Measurements from ENCODE around the gene INPP4B. TPM values are rescaled to one million over a fixed set of nuclear protein-coding genes. Genes with fewer than 3 reads are reported as not detected.

INPP4B gene
- polyA plus RNA-seq, 1 experiment, result 5.1 TPM

GRCh38 chr4:142236268-142236667 is 609.8 kb downstream of the INPP4B start:
- H3K27ac ChIP-seq (ENCODE audit: low read depth, low read length), result no peak overlapping the region
- no peaks in the 10 kb centered on the region for H3K27me3 ChIP-seq (ENCODE audit: control insufficient read depth, insufficient read depth, low read length)
- TF ChIP-seq, protein P1, sequence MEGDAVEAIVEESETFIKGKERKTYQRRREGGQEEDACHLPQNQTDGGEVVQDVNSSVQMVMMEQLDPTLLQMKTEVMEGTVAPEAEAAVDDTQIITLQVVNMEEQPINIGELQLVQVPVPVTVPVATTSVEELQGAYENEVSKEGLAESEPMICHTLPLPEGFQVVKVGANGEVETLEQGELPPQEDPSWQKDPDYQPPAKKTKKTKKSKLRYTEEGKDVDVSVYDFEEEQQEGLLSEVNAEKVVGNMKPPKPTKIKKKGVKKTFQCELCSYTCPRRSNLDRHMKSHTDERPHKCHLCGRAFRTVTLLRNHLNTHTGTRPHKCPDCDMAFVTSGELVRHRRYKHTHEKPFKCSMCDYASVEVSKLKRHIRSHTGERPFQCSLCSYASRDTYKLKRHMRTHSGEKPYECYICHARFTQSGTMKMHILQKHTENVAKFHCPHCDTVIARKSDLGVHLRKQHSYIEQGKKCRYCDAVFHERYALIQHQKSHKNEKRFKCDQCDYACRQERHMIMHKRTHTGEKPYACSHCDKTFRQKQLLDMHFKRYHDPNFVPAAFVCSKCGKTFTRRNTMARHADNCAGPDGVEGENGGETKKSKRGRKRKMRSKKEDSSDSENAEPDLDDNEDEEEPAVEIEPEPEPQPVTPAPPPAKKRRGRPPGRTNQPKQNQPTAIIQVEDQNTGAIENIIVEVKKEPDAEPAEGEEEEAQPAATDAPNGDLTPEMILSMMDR (IDR thresholded peaks at IDR 0.05; ENCODE audit: low read depth, low read length), result no peak
- ChIA-PET POLR2A (no interaction called here), CTCF (no interaction called here)
- no peaks in the 10 kb centered on the region for H3K9me3 ChIP-seq (ENCODE audit: control insufficient read depth, insufficient read depth, low read length)
- DNase-seq (ENCODE audit: low read depth, low spot score), result no peak
- no peak overlapping the region for H3K4me3 ChIP-seq (ENCODE audit: low read depth, low read length)

- H3K27ac ChIP-seq (ENCODE audit: low read depth, low read length), result no peak overlapping the region
- H3K4me3 ChIP-seq (ENCODE audit: low read depth, low read length), result no peak overlapping the region
- CTCF ChIA-PET, result no interaction called here
- POLR2A ChIA-PET, result no interaction called here
- H3K9me3 ChIP-seq (ENCODE audit: control insufficient read depth, insufficient read depth, low read length), result no peaks in the 10 kb centered on the region
- DNase-seq (ENCODE audit: low read depth, low spot score), result no peak
- no peaks in the 10 kb centered on the region for H3K27me3 ChIP-seq (ENCODE audit: control insufficient read depth, insufficient read depth, low read length)
- TF ChIP-seq, protein P1 (IDR thresholded peaks at IDR 0.05; ENCODE audit: low read depth, low read length), result no peak
Observed at GRCh38 chr4:142231787-142232186, 614.3 kb downstream of the INPP4B start.

DNA sequence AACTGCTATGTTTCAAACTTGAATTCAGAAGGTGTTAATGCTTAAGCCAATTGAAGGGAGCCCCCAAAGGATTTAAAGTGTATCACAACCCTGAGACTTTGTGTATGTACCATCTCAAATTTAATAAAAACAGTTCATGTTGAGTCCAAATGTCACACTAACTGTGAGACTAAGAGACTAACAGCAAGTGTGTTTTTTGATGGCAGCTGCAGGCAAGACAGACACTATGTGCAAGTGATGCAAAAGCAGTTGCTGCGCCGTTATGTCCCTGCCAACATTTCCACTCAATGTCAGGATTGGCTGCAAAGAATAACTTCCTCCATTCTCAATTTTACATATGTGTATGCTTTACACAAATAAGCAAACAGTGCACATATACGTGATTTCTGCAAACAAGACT is 615.1 kb downstream of the INPP4B start:
- CTCF ChIA-PET, result no interaction called here
- Histone ChIP-seq H3K4me3 (ENCODE audit: low read depth, low read length) (no peak overlapping the region), H3K9me3 (ENCODE audit: control insufficient read depth, insufficient read depth, low read length) (no peaks in the 10 kb centered on the region), H3K27me3 (ENCODE audit: control insufficient read depth, insufficient read depth, low read length) (no peaks in the 10 kb centered on the region), H3K27ac (ENCODE audit: low read depth, low read length) (no peak overlapping the region)
- DNase-seq (ENCODE audit: low read depth, low spot score), result no peak
- TF ChIP-seq, protein P1 (IDR thresholded peaks at IDR 0.05; ENCODE audit: low read depth, low read length), result no peak
- POLR2A ChIA-PET, result no interaction called here

DNA sequence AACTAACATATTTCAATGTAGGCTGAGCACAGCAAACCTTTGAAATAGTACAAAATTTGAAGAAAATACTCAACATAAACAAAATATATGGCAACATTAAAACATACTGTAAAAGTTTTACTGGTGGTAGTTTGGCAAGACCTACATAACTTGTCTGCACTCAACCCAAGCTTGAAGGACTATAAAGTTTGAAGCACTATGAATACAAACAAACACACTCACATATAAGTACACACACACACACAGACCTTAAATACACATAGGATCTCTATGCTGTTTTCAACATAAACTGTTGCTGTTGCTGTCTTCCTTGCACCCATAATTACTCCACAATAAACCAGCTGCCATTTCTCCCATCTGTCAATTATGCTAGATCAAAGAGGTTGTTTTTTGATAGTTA is 620.1 kb downstream of the INPP4B start:
- H3K9me3 ChIP-seq (ENCODE audit: control insufficient read depth, insufficient read depth, low read length), result no peaks in the 10 kb centered on the region
- TF ChIP-seq, protein P1 (IDR thresholded peaks at IDR 0.05; ENCODE audit: low read depth, low read length), result no peak
- CTCF ChIA-PET, result no interaction called here

GRCh38 chr4:142222127-142222526 is 624.0 kb downstream of the INPP4B start:
- POLR2A ChIA-PET, result no interaction called here
- Histone ChIP-seq H3K27me3 (ENCODE audit: control insufficient read depth, insufficient read depth, low read length) (no peaks in the 10 kb centered on the region), H3K4me3 (ENCODE audit: low read depth, low read length) (no peak overlapping the region), H3K27ac (ENCODE audit: low read depth, low read length) (no peak overlapping the region), H3K9me3 (ENCODE audit: control insufficient read depth, insufficient read depth, low read length) (no peaks in the 10 kb centered on the region)
- CTCF ChIA-PET, result no interaction called here
- TF ChIP-seq, protein P1 (IDR thresholded peaks at IDR 0.05; ENCODE audit: low read depth, low read length), result no peak
- no peak for DNase-seq (ENCODE audit: low read depth, low spot score)

More for the DNA sequence above, 620.1 kb downstream of the INPP4B start:
- no peak for DNase-seq (ENCODE audit: low read depth, low spot score)
- no peaks in the 10 kb centered on the region for H3K27me3 ChIP-seq (ENCODE audit: control insufficient read depth, insufficient read depth, low read length)
- H3K4me3 ChIP-seq (ENCODE audit: low read depth, low read length), result no peak overlapping the region
- POLR2A ChIA-PET, result no interaction called here
- no peak overlapping the region for H3K27ac ChIP-seq (ENCODE audit: low read depth, low read length)

Data from AG04450 (cell line).